ENCODE measurements around the gene PLD5. TPM values are rescaled to one million over a fixed set of nuclear protein-coding genes. Genes with fewer than 3 reads are reported as not detected.

PLD5 gene
- total and polyA plus RNA-seq, 2 of the 13 experiments (the other 11 are each of a cell fraction or from before 2014, with no cell fraction given): not detected

- no peaks in the 10 kb centered on the region for H3K27me3 ChIP-seq (ENCODE audit: control insufficient read depth in 1 of 2, insufficient read depth in 2 of 2, low read length in 2 of 2)
- no peak overlapping the region for H3K27ac ChIP-seq (ENCODE audit: extremely low read length, insufficient read depth, low read length)
- H4K20me1 ChIP-seq (ENCODE audit: insufficient read depth, low read length): no peaks in the 10 kb centered on the region
- no peak overlapping the region for H3K4me2 ChIP-seq (ENCODE audit: low read depth, low read length)
- intact Hi-C loops (cut with micrococcal nuclease; ENCODE audit: unreplicated experiment) (no loop called here), in situ Hi-C loops (cut with HindIII; ENCODE audit: extremely low pct_ligation_motif_present, low pct_unique_long_range_greater_than_20kb) (no loop called here)
- TF ChIP-seq ZNF746 (CRISPR knock-in tag; IDR thresholded peaks at IDR 0.05) (no peak), ZNF451 (CRISPR knock-in tag; IDR thresholded peaks at IDR 0.05) (no peak), FOXO1 (CRISPR knock-in tag; IDR thresholded peaks at IDR 0.05) (no peak), KLF16 (CRISPR knock-in tag; IDR thresholded peaks at IDR 0.05) (no peak), HMG20A (CRISPR knock-in tag; IDR thresholded peaks at IDR 0.05; ENCODE audit: borderline replicate concordance) (no peak), ZNF317 (CRISPR knock-in tag; IDR thresholded peaks at IDR 0.05) (no peak), ETV5 (CRISPR knock-in tag; IDR thresholded peaks at IDR 0.05; ENCODE audit: borderline replicate concordance) (no peak), ZNF225 (CRISPR knock-in tag; IDR thresholded peaks at IDR 0.05) (no peak), AGO2 (optimal IDR thresholded peaks at IDR 0.05; ENCODE audit: low read depth, low read length) (no peak), ZNF703 (CRISPR knock-in tag; IDR thresholded peaks at IDR 0.05; ENCODE audit: borderline replicate concordance) (no peak), BCL3 (CRISPR knock-in tag; IDR thresholded peaks at IDR 0.05) (no peak), RORA (CRISPR knock-in tag; IDR thresholded peaks at IDR 0.05) (no peak), KLF11 (CRISPR knock-in tag; IDR thresholded peaks at IDR 0.05) (no peak), AFF4 (CRISPR knock-in tag; IDR thresholded peaks at IDR 0.05) (no peak), YY1 (IDR thresholded peaks at IDR 0.05; ENCODE audit: insufficient read depth, insufficient replicate concordance, low read depth, low read length) (no peak)
- no peak overlapping the region for H3K4me3 ChIP-seq (replicated peaks in 1 of 3; ENCODE audit: insufficient read depth in 1 of 3, low read depth in 2 of 3, low read length in 3 of 3)
- no peaks in the 10 kb centered on the region for H3K36me3 ChIP-seq (replicated peaks in 1 of 2; ENCODE audit: control insufficient read depth in 1 of 2, insufficient read depth in 2 of 2, low read length in 2 of 2)
- H3K4me1 ChIP-seq (ENCODE audit: insufficient read depth, low read length): no peaks in the 10 kb centered on the region
- no peak for FAIRE-seq
- H3K9me3 ChIP-seq (ENCODE audit: low read length): no peaks in the 10 kb centered on the region
- ChIA-PET CTCF (ENCODE audit: low intra/inter-chr PET ratio, low total read pairs) (no interaction called here), POLR2A (no interaction called here)
- ATAC-seq: no peak
- no peak for DNase-seq (ENCODE audit: low spot score)
- WGBS (ENCODE audit: low lambda C conversion rate): 51% methylated on average over 6 of the region's 6 CpGs
- H3K9ac ChIP-seq (ENCODE audit: insufficient read depth, low read depth, low read length): no peak overlapping the region
- no TSS peak for BruUV-seq (replicated peaks)
- H3K79me2 ChIP-seq (ENCODE audit: insufficient read depth, low read length): no peaks in the 10 kb centered on the region
- no peak overlapping the region for H2AFZ ChIP-seq (ENCODE audit: low read length)
Measured at GRCh38 chr1:242242983-242243382, 281.5 kb downstream of the PLD5 start.
